ENCODE measurements around the gene C1orf146.

GRCh38 chr1:92168657-92169056, 49.1 kb upstream of the C1orf146 start:
- TF ChIP-seq, protein P1, sequence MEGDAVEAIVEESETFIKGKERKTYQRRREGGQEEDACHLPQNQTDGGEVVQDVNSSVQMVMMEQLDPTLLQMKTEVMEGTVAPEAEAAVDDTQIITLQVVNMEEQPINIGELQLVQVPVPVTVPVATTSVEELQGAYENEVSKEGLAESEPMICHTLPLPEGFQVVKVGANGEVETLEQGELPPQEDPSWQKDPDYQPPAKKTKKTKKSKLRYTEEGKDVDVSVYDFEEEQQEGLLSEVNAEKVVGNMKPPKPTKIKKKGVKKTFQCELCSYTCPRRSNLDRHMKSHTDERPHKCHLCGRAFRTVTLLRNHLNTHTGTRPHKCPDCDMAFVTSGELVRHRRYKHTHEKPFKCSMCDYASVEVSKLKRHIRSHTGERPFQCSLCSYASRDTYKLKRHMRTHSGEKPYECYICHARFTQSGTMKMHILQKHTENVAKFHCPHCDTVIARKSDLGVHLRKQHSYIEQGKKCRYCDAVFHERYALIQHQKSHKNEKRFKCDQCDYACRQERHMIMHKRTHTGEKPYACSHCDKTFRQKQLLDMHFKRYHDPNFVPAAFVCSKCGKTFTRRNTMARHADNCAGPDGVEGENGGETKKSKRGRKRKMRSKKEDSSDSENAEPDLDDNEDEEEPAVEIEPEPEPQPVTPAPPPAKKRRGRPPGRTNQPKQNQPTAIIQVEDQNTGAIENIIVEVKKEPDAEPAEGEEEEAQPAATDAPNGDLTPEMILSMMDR (conservative IDR thresholded peaks at IDR 0.05; ENCODE audit: low read length): no peak
- TF ChIP-seq EZH2phosphoT487 (IDR thresholded peaks at IDR 0.05; ENCODE audit: borderline replicate concordance): no peak
